ENCODE results near the gene DERL3.

DERL3 gene

DNA sequence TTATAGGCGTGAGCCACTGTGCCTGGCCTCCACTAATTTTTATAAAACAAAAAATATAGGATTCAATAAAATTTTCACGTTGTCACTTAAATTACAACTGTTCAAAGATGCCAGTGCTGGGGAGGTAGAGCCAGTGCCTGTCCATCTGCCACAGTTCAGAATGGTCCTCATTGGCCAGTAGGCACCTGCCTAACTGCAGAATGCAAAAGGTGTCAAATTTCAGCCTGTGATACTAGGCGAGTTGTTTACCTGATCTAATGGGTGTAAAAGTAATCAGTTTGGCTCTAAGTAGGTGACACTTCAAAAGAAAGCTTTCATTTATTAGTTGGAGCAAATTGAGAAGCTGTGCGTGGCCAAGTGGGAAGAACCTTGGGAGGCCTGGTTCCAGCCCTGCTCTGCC, 49.7 kb downstream of the DERL3 start:
- H3K79me2 ChIP-seq (ENCODE audit: insufficient read depth, low read length) = peaks cover 63% of the 10 kb centered on the region

DNA sequence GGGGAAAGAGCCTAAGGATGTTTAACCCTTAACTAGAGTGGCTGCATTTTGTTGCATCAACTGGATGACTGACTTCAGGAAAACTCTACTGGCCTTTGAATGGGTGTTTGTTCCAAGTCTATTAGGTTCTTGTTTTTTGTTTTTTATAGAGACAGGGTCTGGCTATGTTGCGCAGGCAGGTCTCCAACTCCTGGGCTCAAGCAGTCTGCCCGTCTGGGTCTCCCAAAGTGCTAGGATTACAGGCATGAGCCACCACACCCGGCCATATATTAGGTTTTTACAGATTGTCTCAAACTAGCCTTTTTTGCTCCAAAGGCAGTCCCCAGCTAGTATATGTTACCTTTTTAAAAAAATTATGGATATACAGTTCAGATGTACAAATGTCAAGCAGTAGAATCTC, 50.9 kb downstream of the DERL3 start:
- Histone ChIP-seq H3K4me2 (ENCODE audit: low read depth, low read length, poor library complexity, severe bottlenecking) (peak overlapping the region; percentile 97), H3K9me3 (ENCODE audit: insufficient read depth, low read depth, low read length) (no peaks in the 10 kb centered on the region), H3K4me1 (ENCODE audit: insufficient read depth, low read length, poor library complexity, severe bottlenecking) (peaks cover 46% of the 10 kb centered on the region), H3K79me2 (ENCODE audit: insufficient read depth, low read length) (peaks cover 57% of the 10 kb centered on the region), H3K36me3 (ENCODE audit: insufficient read depth, low read length) (peaks cover 19% of the 10 kb centered on the region; the same call in 1 of the 2 replicates), H4K20me1 (ENCODE audit: insufficient read depth, low read length, poor library complexity, severe bottlenecking) (peaks cover 56% of the 10 kb centered on the region), H3K4me3 (ENCODE audit: low read length, poor library complexity, severe bottlenecking) (peak overlapping the region; percentile 92), H2AFZ (ENCODE audit: low read length) (no peak overlapping the region), H3K27me3 (ENCODE audit: insufficient read depth, low read length, poor library complexity, severe bottlenecking) (no peaks in the 10 kb centered on the region), H3F3A (ENCODE audit: low read depth) (no peaks in the 10 kb centered on the region), H3K9me2 (replicated peaks; ENCODE audit: low read depth, low read length) (no peaks in the 10 kb centered on the region), H3K9ac (ENCODE audit: low read depth, low read length, poor library complexity, severe bottlenecking) (peak overlapping the region; percentile 98)
- no peak for TF ChIP-seq EZH2phosphoT487 (IDR thresholded peaks at IDR 0.05; ENCODE audit: borderline replicate concordance)
- TF ChIP-seq, protein P1, sequence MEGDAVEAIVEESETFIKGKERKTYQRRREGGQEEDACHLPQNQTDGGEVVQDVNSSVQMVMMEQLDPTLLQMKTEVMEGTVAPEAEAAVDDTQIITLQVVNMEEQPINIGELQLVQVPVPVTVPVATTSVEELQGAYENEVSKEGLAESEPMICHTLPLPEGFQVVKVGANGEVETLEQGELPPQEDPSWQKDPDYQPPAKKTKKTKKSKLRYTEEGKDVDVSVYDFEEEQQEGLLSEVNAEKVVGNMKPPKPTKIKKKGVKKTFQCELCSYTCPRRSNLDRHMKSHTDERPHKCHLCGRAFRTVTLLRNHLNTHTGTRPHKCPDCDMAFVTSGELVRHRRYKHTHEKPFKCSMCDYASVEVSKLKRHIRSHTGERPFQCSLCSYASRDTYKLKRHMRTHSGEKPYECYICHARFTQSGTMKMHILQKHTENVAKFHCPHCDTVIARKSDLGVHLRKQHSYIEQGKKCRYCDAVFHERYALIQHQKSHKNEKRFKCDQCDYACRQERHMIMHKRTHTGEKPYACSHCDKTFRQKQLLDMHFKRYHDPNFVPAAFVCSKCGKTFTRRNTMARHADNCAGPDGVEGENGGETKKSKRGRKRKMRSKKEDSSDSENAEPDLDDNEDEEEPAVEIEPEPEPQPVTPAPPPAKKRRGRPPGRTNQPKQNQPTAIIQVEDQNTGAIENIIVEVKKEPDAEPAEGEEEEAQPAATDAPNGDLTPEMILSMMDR (conservative IDR thresholded peaks at IDR 0.05; ENCODE audit: low read length) = no peak

More for the DNA sequence above, 49.7 kb downstream of the DERL3 start:
- Histone ChIP-seq H3F3A (ENCODE audit: low read depth) (no peaks in the 10 kb centered on the region), H3K4me1 (ENCODE audit: insufficient read depth, low read length, poor library complexity, severe bottlenecking) (peaks cover 46% of the 10 kb centered on the region), H4K20me1 (ENCODE audit: insufficient read depth, low read length, poor library complexity, severe bottlenecking) (peaks cover 58% of the 10 kb centered on the region), H3K4me3 (ENCODE audit: low read length, poor library complexity, severe bottlenecking) (peak overlapping the region; percentile 92), H3K27me3 (ENCODE audit: insufficient read depth, low read length, poor library complexity, severe bottlenecking) (no peaks in the 10 kb centered on the region), H2AFZ (ENCODE audit: low read length) (no peak overlapping the region), H3K9me3 (ENCODE audit: insufficient read depth, low read depth, low read length) (no peaks in the 10 kb centered on the region), H3K9ac (ENCODE audit: low read depth, low read length, poor library complexity, severe bottlenecking) (peak overlapping the region; percentile 52), H3K36me3 (ENCODE audit: insufficient read depth, low read length) (peaks cover 30% of the 10 kb centered on the region), H3K4me2 (ENCODE audit: low read depth, low read length, poor library complexity, severe bottlenecking) (peak overlapping the region; percentile 97), H3K9me2 (replicated peaks; ENCODE audit: low read depth, low read length) (no peaks in the 10 kb centered on the region)
- TF ChIP-seq, protein P1 (conservative IDR thresholded peaks at IDR 0.05; ENCODE audit: low read length) = no peak
- TF ChIP-seq EZH2phosphoT487 (IDR thresholded peaks at IDR 0.05; ENCODE audit: borderline replicate concordance) = no peak

DNA sequence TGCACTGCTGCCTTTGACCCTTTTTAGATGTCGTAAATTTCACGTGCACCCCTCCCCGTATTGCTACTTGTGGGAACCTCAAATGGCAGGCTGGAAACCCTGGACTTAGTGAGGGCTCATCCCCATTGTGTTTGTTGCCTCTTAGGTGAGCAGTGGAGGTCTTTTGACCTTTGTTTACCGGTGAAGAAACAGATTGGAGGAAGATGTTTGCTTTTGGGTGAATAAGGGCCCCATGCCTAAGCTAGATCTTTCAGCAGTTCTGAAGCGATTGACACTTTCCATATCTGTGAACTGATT, 51.3 kb downstream of the DERL3 start:
- Histone ChIP-seq H3K4me2 (ENCODE audit: low read depth, low read length, poor library complexity, severe bottlenecking) (peak overlapping the region; percentile 97), H4K20me1 (ENCODE audit: insufficient read depth, low read length, poor library complexity, severe bottlenecking) (peaks cover 52% of the 10 kb centered on the region), H3K36me3 (ENCODE audit: insufficient read depth, low read length) (peaks cover 16% of the 10 kb centered on the region; the same call in 1 of the 2 replicates), H3K4me1 (ENCODE audit: insufficient read depth, low read length, poor library complexity, severe bottlenecking) (peaks cover 46% of the 10 kb centered on the region), H3F3A (ENCODE audit: low read depth) (no peaks in the 10 kb centered on the region), H3K27me3 (ENCODE audit: insufficient read depth, low read length, poor library complexity, severe bottlenecking) (no peaks in the 10 kb centered on the region), H2AFZ (ENCODE audit: low read length) (no peak overlapping the region), H3K9ac (ENCODE audit: low read depth, low read length, poor library complexity, severe bottlenecking) (peak overlapping the region; percentile 98), H3K9me2 (replicated peaks; ENCODE audit: low read depth, low read length) (no peaks in the 10 kb centered on the region), H3K79me2 (ENCODE audit: insufficient read depth, low read length) (peaks cover 53% of the 10 kb centered on the region), H3K9me3 (ENCODE audit: insufficient read depth, low read depth, low read length) (no peaks in the 10 kb centered on the region), H3K4me3 (ENCODE audit: low read length, poor library complexity, severe bottlenecking) (peak overlapping the region; percentile 92)
- TF ChIP-seq, protein P1 (conservative IDR thresholded peaks at IDR 0.05; ENCODE audit: low read length) = no peak
- no peak for TF ChIP-seq EZH2phosphoT487 (IDR thresholded peaks at IDR 0.05; ENCODE audit: borderline replicate concordance)
